ENCODE data around the gene DUSP5. TPM values are rescaled to one million over a fixed set of nuclear protein-coding genes. Genes with fewer than 3 reads are reported as not detected.
"Not testable (repeated sequence)": the region's sequence is repeated elsewhere in the genome, so short reads cannot be mapped to it uniquely, and the experiment has no call there.

Gene DUSP5
- total RNA-seq, 1 donor from 2014 or later: 2.4 TPM

GRCh38 chr10:110525349-110526260 lies 27.9 kb downstream of the DUSP5 start:
- Mint-ChIP-seq H3K4me1 (ENCODE audit: low read depth, unreplicated experiment) (peaks cover 2% of the 10 kb centered on the region), H3K36me3 (ENCODE audit: unreplicated experiment) (no peaks in the 10 kb centered on the region), H3K4me3 (ENCODE audit: unreplicated experiment) (no peak overlapping the region), H3K27me3 (ENCODE audit: unreplicated experiment) (no peaks in the 10 kb centered on the region), H3K27ac (ENCODE audit: unreplicated experiment) (no peak overlapping the region), H3K9me3 (ENCODE audit: unreplicated experiment) (no peaks in the 10 kb centered on the region)
- no peak for DNase-seq
- no peak for TF ChIP-seq CTCF (IDR thresholded peaks at IDR 0.05; ENCODE audit: partially characterized antibody, unreplicated experiment)

- peaks cover 2% of the 10 kb centered on the region for H3K27me3 Mint-ChIP-seq (ENCODE audit: unreplicated experiment)
- no peaks in the 10 kb centered on the region for H3K36me3 Mint-ChIP-seq (ENCODE audit: unreplicated experiment)
- no peak for DNase-seq
- no peaks in the 10 kb centered on the region for H3K9me3 Mint-ChIP-seq (ENCODE audit: unreplicated experiment)
- no peak overlapping the region for H3K4me3 Mint-ChIP-seq (ENCODE audit: unreplicated experiment)
- no peak for TF ChIP-seq CTCF (IDR thresholded peaks at IDR 0.05; ENCODE audit: partially characterized antibody, unreplicated experiment)
- H3K27ac Mint-ChIP-seq (ENCODE audit: unreplicated experiment): no peak overlapping the region
- peaks cover 2% of the 10 kb centered on the region for H3K4me1 Mint-ChIP-seq (ENCODE audit: low read depth, unreplicated experiment)
Observed at GRCh38 chr10:110527731-110528171, 30.0 kb downstream of the DUSP5 start.

GRCh38 chr10:110528224-110528996 lies 30.7 kb downstream of the DUSP5 start:
- peaks cover 2% of the 10 kb centered on the region for H3K4me1 Mint-ChIP-seq (ENCODE audit: low read depth, unreplicated experiment)
- H3K4me3 Mint-ChIP-seq (ENCODE audit: unreplicated experiment): no peak overlapping the region
- H3K27ac Mint-ChIP-seq (ENCODE audit: unreplicated experiment): no peak overlapping the region
- no peak for DNase-seq
- no peaks in the 10 kb centered on the region for H3K36me3 Mint-ChIP-seq (ENCODE audit: unreplicated experiment)
- TF ChIP-seq CTCF (IDR thresholded peaks at IDR 0.05; ENCODE audit: partially characterized antibody, unreplicated experiment): no peak
- H3K27me3 Mint-ChIP-seq (ENCODE audit: unreplicated experiment): peaks cover 2% of the 10 kb centered on the region
- no peaks in the 10 kb centered on the region for H3K9me3 Mint-ChIP-seq (ENCODE audit: unreplicated experiment)

GRCh38 chr10:110528997-110529524 lies 31.4 kb downstream of the DUSP5 start:
- not testable (repeated sequence) for H3K36me3 Mint-ChIP-seq (ENCODE audit: unreplicated experiment); H3K27ac Mint-ChIP-seq (ENCODE audit: unreplicated experiment); H3K4me3 Mint-ChIP-seq (ENCODE audit: unreplicated experiment); H3K4me1 Mint-ChIP-seq (ENCODE audit: low read depth, unreplicated experiment); H3K9me3 Mint-ChIP-seq (ENCODE audit: unreplicated experiment); DNase-seq; H3K27me3 Mint-ChIP-seq (ENCODE audit: unreplicated experiment)

GRCh38 chr10:110529596-110530011 lies 31.9 kb downstream of the DUSP5 start:
- Mint-ChIP-seq H3K9me3 (ENCODE audit: unreplicated experiment) (no peaks in the 10 kb centered on the region), H3K27ac (ENCODE audit: unreplicated experiment) (no peak overlapping the region), H3K27me3 (ENCODE audit: unreplicated experiment) (peaks cover 2% of the 10 kb centered on the region), H3K4me1 (ENCODE audit: low read depth, unreplicated experiment) (peaks cover 2% of the 10 kb centered on the region), H3K36me3 (ENCODE audit: unreplicated experiment) (no peaks in the 10 kb centered on the region), H3K4me3 (ENCODE audit: unreplicated experiment) (peak overlapping the region; percentile 25)
- TF ChIP-seq CTCF (IDR thresholded peaks at IDR 0.05; ENCODE audit: partially characterized antibody, unreplicated experiment): no peak
- DNase-seq: no peak
